WERI-Rb-1 (cell line): ENCODE data around the gene MYL11.

Experiments
- DNase-seq: peaks from one replicate; pipeline ENCODE4 v3.0.0-alpha.2; 2020
- H3K27ac ChIP-seq: fragments of 250-450 bp; sonication (Bioruptor Pico); 2 replicates; pipeline ENCODE4 v1.5.1; 2020; ENCODE audit warnings: mild to moderate bottlenecking, moderate library complexity
- H3K27me3 ChIP-seq: fragments of 250-450 bp; sonication (Bioruptor Pico); 2 replicates; pipeline ENCODE4 v1.5.1; 2021; ENCODE audit warnings: mild to moderate bottlenecking, low read depth, moderate library complexity; ENCODE audit not compliant: insufficient read depth, severe bottlenecking
- H3K36me3 ChIP-seq: fragments of 250-450 bp; sonication (Bioruptor Pico); 2 replicates; pipeline ENCODE4 v1.5.1; 2020; ENCODE audit warnings: mild to moderate bottlenecking, moderate library complexity
- H3K4me3 ChIP-seq: 2 replicates; pipeline ENCODE4 v1.5.1; 2011; ENCODE audit warnings: low read depth, mild to moderate bottlenecking, control low read depth, low read length
- H3K9me3 ChIP-seq: fragments of 250-450 bp; sonication (Bioruptor Pico); 2 replicates; pipeline ENCODE4 v1.5.1; 2021; ENCODE audit warnings: mild to moderate bottlenecking, moderate library complexity; ENCODE audit not compliant: severe bottlenecking
- TF ChIP-seq, protein P1 (sequence below): IDR thresholded peaks from 2 replicates; pipeline ENCODE4 v1.5.1; 2011; ENCODE audit warnings: low read depth, mild to moderate bottlenecking, control low read depth, inconsistent platforms, low read length

Gene MYL11

DNA sequence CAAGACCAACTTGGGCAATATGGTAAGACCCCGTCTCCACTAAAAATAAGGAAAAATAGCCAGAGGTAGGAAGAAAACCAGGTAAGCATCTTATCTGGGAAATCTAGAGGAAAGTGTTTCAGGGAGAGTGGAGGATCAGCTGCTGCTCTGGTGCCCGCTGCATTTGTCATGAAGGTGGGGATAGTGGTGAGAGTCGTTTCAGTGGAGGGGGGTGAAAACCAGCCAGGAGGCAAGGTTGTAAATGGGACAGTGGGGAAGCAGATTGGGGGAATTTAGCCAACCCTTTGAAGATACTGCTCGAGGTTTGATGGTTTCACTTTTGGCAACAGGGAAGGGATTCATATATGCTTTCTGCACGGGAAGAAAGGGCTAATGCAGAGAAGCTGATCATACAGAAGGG is 46.4 kb downstream of the MYL11 start:
- H3K27ac ChIP-seq = no peak overlapping the region
- peaks cover 60% of the 10 kb centered on the region for H3K36me3 ChIP-seq
- no peak for DNase-seq
- no peaks in the 10 kb centered on the region for H3K9me3 ChIP-seq
- H3K27me3 ChIP-seq = no peaks in the 10 kb centered on the region
- no peak overlapping the region for H3K4me3 ChIP-seq
- TF ChIP-seq, protein P1, sequence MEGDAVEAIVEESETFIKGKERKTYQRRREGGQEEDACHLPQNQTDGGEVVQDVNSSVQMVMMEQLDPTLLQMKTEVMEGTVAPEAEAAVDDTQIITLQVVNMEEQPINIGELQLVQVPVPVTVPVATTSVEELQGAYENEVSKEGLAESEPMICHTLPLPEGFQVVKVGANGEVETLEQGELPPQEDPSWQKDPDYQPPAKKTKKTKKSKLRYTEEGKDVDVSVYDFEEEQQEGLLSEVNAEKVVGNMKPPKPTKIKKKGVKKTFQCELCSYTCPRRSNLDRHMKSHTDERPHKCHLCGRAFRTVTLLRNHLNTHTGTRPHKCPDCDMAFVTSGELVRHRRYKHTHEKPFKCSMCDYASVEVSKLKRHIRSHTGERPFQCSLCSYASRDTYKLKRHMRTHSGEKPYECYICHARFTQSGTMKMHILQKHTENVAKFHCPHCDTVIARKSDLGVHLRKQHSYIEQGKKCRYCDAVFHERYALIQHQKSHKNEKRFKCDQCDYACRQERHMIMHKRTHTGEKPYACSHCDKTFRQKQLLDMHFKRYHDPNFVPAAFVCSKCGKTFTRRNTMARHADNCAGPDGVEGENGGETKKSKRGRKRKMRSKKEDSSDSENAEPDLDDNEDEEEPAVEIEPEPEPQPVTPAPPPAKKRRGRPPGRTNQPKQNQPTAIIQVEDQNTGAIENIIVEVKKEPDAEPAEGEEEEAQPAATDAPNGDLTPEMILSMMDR = no peak
